GM21367 (cell line): ENCODE data around the gene CTSZ.
"Not testable (repeated sequence)": the region's sequence is repeated elsewhere in the genome, so short reads cannot be mapped to it uniquely, and the experiment has no call there.

Experiments
- ATAC-seq: cut with Tn5 transposase; IDR thresholded peaks from one replicate; pipeline ENCODE4 v1.9.1; 2021; ENCODE audit not compliant: unreplicated experiment

Gene CTSZ

DNA sequence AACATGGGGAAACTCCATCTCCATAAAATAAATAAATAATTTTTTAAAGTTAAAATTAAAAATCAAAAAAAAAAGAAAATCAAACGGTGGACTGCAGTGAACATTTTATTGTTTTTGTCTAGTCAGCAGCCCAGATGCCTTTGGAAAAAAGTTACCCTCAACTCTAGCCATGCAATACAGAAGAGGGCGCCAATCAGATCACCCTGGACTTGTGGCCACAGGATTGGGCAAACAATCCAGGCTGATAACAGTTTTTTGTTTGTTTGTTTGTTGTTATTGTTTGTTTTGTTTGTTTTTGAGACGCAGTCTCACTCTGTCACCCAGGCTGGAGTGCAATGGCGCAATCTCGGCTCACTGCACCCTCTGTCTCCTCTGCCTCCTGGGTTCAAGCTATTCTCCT lies 56.5 kb downstream of the CTSZ start:
- no peak for ATAC-seq

GRCh38 chr20:58947797-58948388 lies 59.2 kb downstream of the CTSZ start:
- not testable (repeated sequence) for ATAC-seq

DNA sequence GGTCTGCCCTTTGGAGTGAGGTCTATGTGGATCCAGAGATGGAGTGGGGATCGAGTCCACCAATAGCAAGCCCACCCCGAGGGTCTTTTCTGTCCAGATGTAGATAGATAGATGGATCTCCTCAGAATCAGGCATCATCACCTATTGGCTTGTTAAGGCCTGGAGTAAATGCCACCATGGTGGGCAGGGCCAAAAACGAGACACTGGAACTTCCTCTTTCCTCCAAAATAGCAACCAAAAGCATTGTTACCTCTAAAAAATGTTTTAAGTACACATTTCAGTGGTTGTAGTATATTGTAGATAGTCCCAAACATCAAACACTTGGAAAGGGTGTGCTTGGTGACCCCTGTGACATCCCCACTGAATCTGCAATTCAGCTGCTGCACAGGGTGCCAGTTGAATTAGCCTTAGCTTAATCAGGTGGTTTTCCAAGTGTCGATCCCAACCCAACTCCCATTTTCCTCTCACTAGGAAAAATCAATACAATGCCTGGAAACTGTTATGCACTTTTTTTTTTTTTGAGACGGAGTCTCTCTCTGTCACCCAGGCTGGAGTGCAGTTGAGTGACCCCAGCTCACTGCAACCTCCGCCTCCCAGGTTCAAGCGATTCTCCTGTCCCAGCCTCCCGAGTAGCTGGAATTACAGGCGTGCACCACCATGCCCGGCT lies 61.0 kb downstream of the CTSZ start:
- no peak for ATAC-seq
